Choroid plexus epithelial cell (primary cell): ENCODE data around the gene FAM118B.
A peak's percentile ranks its signal among the peaks of the same experiment; 100 is the strongest.

ENCODE experiments used
- DNase-seq: peaks from one replicate; pipeline ENCODE4 v3.0.0-alpha.2; 2010; ENCODE audit warnings: low read depth
- H3K4me3 ChIP-seq: 2 replicates; pipeline ENCODE4 v1.5.1; 2011; ENCODE audit warnings: low read depth, mild to moderate bottlenecking, control low read depth, low read length, moderate library complexity
- CTCF ChIP-seq: conservative IDR thresholded peaks from 2 replicates; pipeline ENCODE4 v1.5.1; 2011; ENCODE audit warnings: low read depth, mild to moderate bottlenecking, control low read depth, inconsistent platforms, low read length, moderate library complexity

The FAM118B gene

GRCh38 chr11:126211236-126212088 lies at the start of gene FAM118B, which contains the start of gene RPUSD4:
TSS of gene FAM118B (plus strand) at chr11:126211782. CDS start at chr11:126235002, 23,220 bp downstream.
TSS of gene RPUSD4 (minus strand) at chr11:126211650. CDS start at chr11:126211638, 12 bp downstream.
- no peak for TF ChIP-seq CTCF
- H3K4me3 ChIP-seq: peak within 1 kb of the TSS; percentile 75
- peak; percentile 98 for DNase-seq

- no peak for DNase-seq
- no peak overlapping the region for H3K4me3 ChIP-seq
- TF ChIP-seq CTCF: no peak
Measured at GRCh38 chr11:126162306-126163030, 49.1 kb upstream of the FAM118B start.

- peak; percentile 16 for DNase-seq
- no peak overlapping the region for H3K4me3 ChIP-seq
- TF ChIP-seq CTCF: no peak
Measured at GRCh38 chr11:126163074-126163700, 48.4 kb upstream of the FAM118B start.

GRCh38 chr11:126163779-126164178 lies 47.8 kb upstream of the FAM118B start:
- TF ChIP-seq CTCF: no peak
- no peak for DNase-seq
- no peak overlapping the region for H3K4me3 ChIP-seq

GRCh38 chr11:126164781-126165180 lies 46.8 kb upstream of the FAM118B start:
- H3K4me3 ChIP-seq: no peak overlapping the region
- TF ChIP-seq CTCF: no peak
- no peak for DNase-seq

GRCh38 chr11:126165311-126165720 lies 46.3 kb upstream of the FAM118B start:
- H3K4me3 ChIP-seq: no peak overlapping the region
- TF ChIP-seq CTCF: no peak
- no peak for DNase-seq
